ENCODE results near the gene LRRK2.
"Not testable (repeated sequence)": the region's sequence is repeated elsewhere in the genome, so short reads cannot be mapped to it uniquely, and the experiment has no call there.

The LRRK2 gene

GRCh38 chr12:40224439-40225291 is at the start of gene LRRK2:
TSS of gene LRRK2 (plus strand) at chr12:40224997. CDS start at chr12:40225132, 135 bp downstream.
- DNase-seq (ENCODE audit: low spot score): peak; percentile 29

DNA sequence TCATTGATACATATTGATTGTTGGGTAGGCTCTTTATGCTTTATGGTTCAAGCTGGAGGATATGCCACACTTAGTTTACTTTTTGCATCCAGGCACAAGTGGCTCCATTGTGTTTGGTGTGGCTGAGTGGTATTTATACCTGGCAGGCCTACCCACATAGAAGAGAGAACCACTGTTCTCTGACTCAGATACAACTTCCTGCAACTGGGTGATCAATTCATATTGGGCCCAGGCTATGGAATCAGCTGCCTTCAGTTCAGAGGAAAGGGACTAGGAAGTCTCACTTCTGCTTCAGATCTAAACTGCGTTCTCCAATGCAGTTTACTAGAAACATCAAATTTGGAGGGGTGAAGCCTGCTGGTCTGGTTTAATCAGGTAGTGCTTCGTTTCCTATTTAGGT is 49.8 kb upstream of the LRRK2 start:
- no peak for DNase-seq (ENCODE audit: low spot score)

GRCh38 chr12:40175489-40175888 is 49.3 kb upstream of the LRRK2 start:
- DNase-seq (ENCODE audit: low spot score): no peak

DNA sequence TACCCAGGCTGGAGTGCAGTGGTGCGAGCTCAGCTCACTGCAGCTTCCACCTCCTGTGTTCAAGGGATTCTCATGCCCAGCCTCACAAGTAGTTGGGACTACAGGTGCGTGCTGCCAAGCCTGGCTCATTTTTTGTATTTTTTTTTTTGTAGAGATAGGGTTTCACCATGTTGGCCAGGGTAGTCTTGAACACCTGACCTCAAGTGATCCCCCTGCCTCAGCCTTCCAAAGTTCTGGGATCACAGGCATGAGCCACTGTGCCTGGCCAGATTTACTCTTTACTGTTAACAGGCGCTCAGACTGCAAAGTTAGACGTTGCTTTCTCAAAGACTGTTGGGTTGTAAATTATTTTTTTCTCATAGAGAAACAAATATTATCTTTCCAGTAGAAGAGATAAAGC is 46.1 kb upstream of the LRRK2 start:
- DNase-seq (ENCODE audit: low spot score): no peak

DNA sequence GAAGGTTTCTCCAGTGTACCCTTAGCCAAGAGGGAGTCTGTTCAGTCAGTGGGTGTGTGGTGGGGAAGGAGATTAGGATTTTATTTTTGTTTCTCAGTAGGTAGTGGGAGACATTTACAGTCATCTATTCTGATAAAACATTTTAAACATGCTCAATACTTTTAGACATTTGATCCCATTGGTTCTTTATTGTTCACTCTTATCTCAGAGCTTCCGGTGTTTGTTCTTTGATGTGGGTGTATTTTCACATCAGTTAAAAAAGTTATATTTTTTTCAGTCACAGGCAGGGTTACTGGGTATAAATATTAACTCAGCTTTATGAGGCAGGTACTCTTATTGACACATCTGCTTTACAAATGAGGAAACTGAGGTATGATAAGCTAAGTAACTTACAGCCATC is 43.3 kb upstream of the LRRK2 start:
- DNase-seq (ENCODE audit: low spot score): no peak

DNA sequence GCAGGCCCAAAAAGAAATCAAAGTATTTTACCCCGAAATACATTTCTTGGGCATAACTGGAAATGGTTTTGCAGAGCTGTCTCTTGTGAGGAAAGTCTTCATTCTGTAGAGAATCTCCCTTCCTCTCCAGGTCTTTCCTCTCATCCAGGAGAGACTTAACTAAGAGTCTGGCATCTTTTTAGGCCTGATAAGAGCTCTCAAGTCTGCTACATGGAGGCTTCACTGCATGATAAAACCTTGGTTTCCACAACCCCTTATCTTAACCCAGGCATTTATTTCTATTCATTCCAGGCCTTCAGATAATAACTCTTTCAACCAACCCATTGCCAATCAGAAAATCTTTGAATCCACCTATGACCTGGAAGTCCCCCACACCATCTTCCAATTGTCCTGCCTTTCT is 41.1 kb upstream of the LRRK2 start:
- DNase-seq (ENCODE audit: low spot score): no peak

DNA sequence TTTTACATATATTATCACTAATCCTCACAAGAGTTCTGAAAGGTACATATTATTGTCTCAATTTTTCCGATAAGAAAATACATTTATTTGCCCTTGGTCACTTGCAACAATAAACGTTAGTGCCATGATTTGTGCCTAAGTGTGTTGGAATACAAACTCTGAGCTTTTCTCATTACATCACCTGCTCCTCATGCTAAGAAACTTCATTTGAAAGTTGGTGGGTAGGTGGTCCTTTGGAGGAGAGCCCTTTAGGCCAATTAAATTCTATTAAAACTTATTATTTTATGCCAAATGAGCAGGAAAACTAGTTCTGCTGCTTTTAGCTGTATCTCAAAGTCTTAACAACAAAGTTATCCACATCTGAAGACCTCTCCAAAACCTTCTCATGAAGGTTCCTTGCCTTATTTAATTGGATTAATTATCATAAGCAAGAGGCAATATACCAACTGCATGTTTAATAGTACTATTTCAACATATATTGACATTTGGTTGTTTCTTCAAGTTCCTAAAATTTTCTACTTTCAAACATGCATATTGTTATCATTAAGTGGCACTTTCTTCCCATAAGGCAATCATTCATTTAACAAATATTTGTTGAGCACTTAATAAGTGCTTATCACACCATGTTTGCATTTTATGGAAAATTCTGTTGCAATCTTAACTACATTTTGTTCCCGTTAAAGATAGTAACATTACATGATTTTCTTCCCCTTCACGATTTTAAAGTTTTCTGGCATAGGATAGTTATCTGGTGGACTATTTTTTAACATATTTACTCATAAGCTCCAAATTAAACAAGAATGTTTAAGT is 40.1 kb upstream of the LRRK2 start:
- no peak for DNase-seq (ENCODE audit: low spot score)

DNA sequence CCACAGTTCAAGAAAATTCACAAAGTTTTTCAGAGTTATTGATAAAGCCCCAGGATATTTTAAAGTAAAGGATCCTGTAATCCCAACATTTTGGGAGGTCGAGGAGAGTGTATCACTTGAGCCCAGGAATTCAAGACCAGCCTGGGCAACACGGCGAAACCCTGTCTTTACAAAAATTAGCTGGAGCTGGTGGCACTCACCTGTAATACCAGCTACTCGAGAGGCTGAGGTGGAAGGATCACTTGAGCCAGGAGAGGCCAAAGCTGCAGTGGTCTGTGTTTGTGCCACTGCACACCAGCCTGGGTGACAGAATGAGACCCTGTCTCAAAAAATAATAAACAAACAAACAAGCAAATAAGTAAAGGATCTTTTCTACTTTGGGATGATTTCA is 39.5 kb upstream of the LRRK2 start:
- DNase-seq (ENCODE audit: low spot score): no peak

GRCh38 chr12:40188558-40189320 is 36.1 kb upstream of the LRRK2 start:
- no peak for DNase-seq (ENCODE audit: low spot score)

DNA sequence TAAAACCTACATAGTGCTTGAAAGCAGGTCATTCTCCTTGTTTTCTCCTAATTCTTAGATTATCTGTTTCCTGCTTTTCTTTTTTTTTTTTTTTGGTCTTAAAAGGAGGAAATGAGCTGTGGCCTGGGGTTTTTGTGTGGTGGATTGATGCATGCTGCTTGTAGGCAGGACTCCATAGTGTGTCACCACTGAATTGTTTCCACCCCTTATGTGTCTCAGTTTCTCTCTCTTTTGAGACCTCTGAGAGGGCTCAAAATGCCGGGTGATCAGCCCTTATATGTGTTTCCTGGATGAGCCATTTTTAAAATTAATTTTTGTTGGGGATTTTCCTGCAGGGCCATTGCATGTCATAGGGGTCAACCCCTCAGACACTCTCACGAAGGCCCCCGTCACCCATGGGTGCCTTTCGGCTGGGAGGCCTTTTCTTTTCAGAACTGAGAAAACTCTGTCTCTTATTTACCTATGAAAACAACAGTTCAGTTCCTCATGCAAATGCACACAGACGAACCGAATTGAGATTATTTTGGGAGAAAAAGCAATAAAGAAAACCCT is 32.0 kb upstream of the LRRK2 start:
- DNase-seq (ENCODE audit: low spot score): peak; percentile 12

DNA sequence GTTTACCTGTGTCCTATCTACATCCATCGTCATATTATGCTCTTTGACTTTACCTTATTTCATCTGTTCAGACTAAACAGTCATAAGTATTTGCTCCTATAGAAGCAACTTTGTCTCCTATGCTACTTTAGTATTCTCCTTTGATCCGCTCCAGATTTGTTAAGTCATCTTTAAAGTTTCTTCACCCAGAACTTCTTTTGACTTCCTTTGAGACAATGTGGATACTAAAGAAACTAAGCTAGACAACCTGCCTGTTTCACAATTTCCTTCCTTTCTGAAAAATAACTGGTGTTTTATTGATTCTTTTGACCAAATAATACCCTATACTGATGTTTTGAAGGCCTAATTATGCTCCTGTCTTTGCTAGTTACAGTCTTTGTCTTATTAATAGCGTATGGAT is 30.0 kb upstream of the LRRK2 start:
- DNase-seq (ENCODE audit: low spot score): no peak

DNA sequence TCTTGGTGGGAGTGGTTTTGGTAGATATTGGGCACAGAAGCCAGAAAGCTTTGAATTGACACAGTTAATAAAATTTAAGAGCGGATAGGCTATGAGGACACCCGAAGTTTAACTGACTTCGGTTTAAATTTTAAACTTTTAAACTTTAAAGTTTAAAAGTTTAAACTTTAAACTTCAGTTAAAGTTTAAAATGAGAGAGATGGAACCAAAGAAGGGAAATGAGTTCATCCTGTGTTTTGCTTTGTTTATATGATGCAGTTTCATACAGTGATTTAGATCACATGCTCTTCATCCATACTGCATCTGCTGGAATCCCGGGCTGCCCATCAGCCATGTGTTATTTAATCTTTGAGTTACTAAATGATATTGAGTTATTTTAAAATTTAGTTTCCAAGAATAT is 27.2 kb upstream of the LRRK2 start:
- DNase-seq (ENCODE audit: low spot score): no peak

DNA sequence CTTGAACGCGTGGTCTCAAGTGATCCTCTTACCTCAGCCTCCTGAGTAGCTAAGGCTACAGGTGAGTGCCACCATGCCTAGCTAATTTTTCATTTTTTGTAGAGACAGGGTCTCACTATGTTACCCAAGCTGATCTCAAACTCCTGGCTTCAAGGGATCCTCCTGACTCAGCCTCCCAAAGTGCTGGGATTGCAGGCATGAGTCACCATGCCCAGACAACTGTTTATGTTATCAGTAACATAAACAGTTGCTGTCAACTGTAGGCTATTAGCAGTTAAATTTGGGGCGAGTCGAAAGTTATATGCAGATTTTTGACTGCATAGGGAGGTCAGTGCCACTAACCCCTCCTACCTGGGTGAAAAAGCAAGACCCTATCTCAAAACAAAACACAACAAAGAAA is 26.2 kb upstream of the LRRK2 start:
- DNase-seq (ENCODE audit: low spot score): no peak

DNA sequence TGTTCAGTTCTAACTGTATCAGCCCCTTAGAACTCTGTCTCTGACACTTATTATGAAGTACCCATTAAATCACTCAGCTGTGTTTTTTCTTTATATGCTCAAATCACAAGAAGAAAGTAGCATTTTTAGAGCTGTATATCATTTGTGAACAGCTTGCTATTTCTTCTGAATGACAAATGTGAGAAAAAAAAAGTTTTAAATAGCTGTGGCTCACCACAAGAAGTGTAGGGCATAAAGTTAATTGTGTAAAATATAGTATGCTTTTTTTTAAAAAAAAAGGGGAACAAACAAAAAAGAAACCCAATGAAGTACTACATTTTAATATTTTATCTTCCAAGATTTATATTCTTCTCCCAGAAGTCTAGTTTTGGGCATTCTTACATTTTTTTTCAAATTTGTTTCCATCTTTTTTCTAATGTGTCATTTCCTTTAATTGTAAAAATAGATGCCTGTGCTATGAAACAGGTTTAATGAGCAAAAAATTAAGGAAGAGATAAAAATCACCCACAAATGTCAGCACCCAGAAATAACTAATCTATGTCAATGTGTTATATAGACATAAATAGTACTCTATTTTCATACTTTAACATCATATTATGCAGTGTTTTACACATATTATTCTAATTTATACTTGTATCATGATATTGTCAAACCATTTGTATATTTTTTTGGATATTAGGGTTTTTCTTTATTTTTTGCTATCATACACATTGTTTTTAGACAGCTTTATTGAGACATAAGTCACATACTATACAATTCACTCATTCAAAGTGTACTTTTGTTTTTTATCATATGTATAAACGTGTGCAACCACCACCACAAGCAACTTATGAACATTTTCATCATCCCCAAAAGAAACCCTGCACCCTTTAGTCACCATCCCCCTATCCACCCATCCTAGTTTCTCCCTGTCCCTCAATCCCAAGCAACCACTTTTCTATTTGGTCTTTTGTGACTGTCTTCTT is 22.4 kb upstream of the LRRK2 start:
- DNase-seq (ENCODE audit: low spot score): no peak

DNA sequence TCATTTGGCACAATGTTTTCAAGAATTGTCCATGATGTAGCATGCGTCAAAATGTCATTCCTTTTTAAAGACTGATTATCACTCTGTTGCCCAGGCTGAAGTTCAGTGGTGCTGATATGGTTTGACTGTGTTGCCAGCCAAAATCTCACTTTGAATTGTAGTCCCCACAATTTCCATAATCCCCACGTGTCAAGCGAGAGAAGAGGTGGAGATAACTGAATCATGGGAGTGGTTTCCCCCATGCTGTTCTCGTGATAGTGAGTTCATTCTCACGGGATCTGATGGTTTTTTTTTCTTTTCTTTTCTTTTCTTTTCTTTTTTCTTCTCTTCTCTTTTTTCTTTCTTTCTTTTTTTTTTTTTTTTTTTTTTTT is 21.8 kb upstream of the LRRK2 start:
- no peak for DNase-seq (ENCODE audit: low spot score)

DNA sequence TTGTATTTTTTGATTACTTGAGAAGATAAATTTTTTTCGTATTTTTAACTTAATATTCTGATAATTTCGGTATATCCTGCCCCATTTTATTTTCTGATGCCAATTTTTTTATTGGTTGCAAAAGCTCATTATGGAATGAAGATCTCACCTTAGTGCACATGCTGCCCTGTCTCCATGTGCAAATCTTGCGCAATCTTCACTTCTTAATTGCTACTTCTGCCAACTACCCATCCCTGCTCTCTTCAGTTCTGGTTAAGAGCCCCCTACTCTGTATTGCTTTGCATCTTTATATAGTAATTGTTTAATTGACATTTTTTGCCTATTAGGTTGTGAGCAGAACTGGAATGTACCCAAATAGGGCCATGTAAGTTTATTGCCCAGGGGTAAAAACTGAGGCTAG is 20.5 kb upstream of the LRRK2 start:
- DNase-seq (ENCODE audit: low spot score): no peak

GRCh38 chr12:40207551-40207950 is 17.2 kb upstream of the LRRK2 start:
- DNase-seq (ENCODE audit: low spot score): no peak

GRCh38 chr12:40208707-40209446 is 15.9 kb upstream of the LRRK2 start:
- no peak for DNase-seq (ENCODE audit: low spot score)

DNA sequence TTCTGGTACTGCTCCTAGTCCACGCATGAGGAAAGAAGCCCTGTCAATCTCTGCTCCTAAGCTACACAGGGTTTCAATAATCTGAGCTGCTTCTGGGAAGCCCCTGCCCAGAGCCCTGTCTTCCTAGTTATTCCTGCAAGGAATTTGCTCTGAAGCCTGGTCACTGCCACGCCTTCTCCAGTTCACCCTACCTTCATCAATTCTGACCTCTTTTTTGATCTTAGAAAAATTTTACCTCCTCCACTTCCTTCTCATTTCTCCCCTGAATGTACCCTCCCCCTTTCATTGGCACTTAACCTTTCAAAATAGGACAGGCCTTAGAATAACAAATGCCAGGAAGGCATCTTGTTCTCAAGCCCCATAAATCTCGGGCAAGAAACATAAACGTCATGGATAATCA is 14.9 kb upstream of the LRRK2 start:
- no peak for DNase-seq (ENCODE audit: low spot score)

- not testable (repeated sequence) for DNase-seq (ENCODE audit: low spot score)
Observed at GRCh38 chr12:40211186-40211585, 13.6 kb upstream of the LRRK2 start.

Measured in kidney capillary endothelial cell (primary cell).